ENCODE measurements around the gene CHST9.
"Not testable (repeated sequence)": the region's sequence is repeated elsewhere in the genome, so short reads cannot be mapped to it uniquely, and the experiment has no call there.

CHST9 gene

DNA sequence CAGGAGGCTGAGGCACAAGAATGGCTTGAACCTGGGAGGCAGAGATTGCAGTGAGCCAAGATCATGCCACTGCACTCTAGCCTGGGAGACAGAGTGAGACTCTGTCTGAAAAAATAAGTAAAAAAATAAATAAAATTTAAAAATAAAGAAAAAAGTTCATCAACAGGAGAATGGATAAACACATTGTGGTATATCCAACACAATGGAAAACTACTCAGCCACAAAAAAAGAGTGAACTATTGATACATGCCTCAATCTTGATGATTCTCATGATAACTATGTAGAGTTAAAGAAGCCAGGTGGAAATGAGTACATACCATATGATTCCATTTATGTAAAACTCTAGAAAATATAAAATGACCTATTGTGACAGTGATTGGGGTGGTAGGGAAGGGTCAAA, 195.3 kb downstream of the CHST9 start:
- Histone ChIP-seq H3K4me1 (ENCODE audit: control extremely low read depth in 1 of 4, control insufficient read depth in 4 of 4, insufficient read depth in 4 of 4, low read length in 3 of 4) (no peaks in the 10 kb centered on the region), H3K9me3 (ENCODE audit: control extremely low read depth in 1 of 5, control insufficient read depth in 4 of 5, insufficient read depth in 2 of 5, low read depth in 1 of 5, low read length in 4 of 5) (peaks cover 0 to 8% (median 0%) of the 10 kb centered on the region in 5 experiments), H3K4me3 (ENCODE audit: control insufficient read depth in 1 of 7, extremely low read depth in 1 of 7, insufficient read depth in 4 of 7, low read depth in 2 of 7, low read length in 6 of 7) (no peak overlapping the region), H3K36me3 (ENCODE audit: control insufficient read depth in 4 of 4, insufficient read depth in 4 of 4, low read length in 3 of 4) (no peaks in the 10 kb centered on the region), H3K27ac (ENCODE audit: insufficient read depth in 1 of 2, low read depth in 1 of 2, low read length in 2 of 2, poor library complexity in 1 of 2, severe bottlenecking in 2 of 2) (no peak overlapping the region), H3K27me3 (replicated peaks in 2 of 5; ENCODE audit: control insufficient read depth in 4 of 5, insufficient read depth in 5 of 5, low read length in 4 of 5) (peaks cover 0 to 1% (median 0%) of the 10 kb centered on the region in 5 experiments)
- POLR2A ChIA-PET: no interaction called here
- CTCF ChIA-PET: no interaction called here
- no peak for DNase-seq

DNA sequence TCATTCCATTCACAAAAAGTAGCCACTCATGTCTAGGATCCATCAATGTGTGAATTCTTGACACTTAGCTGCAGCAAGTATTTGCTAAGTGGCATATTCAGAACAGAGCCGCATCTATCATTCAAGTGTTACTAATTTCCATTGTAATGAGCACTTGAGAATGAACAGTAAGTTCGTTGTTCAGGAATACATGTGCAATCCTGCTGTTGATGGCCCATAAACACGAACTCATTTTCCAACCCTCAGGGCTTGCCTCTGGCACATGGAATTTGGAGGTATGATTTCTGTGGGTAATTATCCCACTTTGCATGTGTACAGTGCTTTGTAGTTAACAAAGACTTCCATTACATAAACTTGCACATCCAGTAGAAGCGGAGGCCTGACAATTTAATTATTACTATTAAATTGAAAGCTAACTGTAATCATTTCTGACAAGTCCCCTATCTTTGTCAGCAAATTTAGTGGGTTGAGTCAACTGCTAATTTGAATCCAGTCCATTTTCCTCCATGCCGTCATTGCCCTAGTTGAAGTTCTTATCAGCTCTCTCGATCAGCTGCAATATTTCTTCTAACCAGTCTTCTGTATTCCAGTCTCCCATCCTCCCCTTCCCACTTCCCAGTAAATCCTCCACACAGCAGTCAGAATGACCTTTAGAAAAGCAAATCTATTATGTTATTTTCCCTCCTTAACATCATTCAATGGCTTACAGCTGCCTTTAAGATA, 203.6 kb downstream of the CHST9 start:
- ChIA-PET CTCF (no interaction called here), POLR2A (no interaction called here)
- Histone ChIP-seq H3K27me3 (replicated peaks in 2 of 5; ENCODE audit: control insufficient read depth in 4 of 5, insufficient read depth in 5 of 5, low read length in 4 of 5) (peaks cover 0 to 3% (median 0%) of the 10 kb centered on the region in 5 experiments), H3K4me1 (ENCODE audit: control extremely low read depth in 1 of 4, control insufficient read depth in 4 of 4, insufficient read depth in 4 of 4, low read length in 3 of 4) (peaks cover 0 to under 1% (median 0%) of the 10 kb centered on the region in 4 experiments), H3K36me3 (ENCODE audit: control insufficient read depth in 4 of 4, insufficient read depth in 4 of 4, low read length in 3 of 4) (no peaks in the 10 kb centered on the region), H3K9me3 (ENCODE audit: control extremely low read depth in 1 of 5, control insufficient read depth in 4 of 5, insufficient read depth in 2 of 5, low read depth in 1 of 5, low read length in 4 of 5) (peaks cover 0 to 1% (median 0%) of the 10 kb centered on the region in 5 experiments), H3K4me3 (ENCODE audit: control insufficient read depth in 1 of 7, extremely low read depth in 1 of 7, insufficient read depth in 4 of 7, low read depth in 2 of 7, low read length in 6 of 7) (no peak overlapping the region), H3K27ac (ENCODE audit: insufficient read depth in 1 of 2, low read depth in 1 of 2, low read length in 2 of 2, poor library complexity in 1 of 2, severe bottlenecking in 2 of 2) (no peak overlapping the region)
- WGBS (ENCODE audit: insufficient coverage): 81% methylated on average over 3 of the region's 6 CpGs
- no peak for DNase-seq

DNA sequence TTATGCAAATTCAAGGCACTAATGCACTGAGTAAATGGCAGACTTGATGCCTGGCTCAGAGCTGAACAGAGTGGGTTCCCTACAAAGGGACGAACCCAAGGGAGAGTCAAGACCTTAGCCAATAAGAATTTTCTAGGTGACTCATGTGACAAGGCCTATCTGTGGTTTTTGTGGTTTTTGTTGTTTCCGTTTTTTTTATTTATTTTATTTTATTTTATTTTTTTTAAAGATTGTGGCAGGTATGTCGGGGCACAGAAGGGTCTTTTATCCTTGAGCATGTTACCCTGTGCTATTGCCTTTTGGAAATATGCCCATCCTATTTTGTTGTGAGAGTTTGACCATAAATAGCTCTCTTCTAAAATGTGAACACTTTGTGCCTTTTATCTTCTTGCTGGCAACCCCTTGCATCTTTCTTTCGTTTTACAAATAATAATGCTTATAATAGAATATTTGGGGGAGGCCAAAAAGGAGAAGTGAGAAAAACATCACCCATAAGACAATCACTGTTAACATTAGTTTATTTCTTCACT, 206.2 kb downstream of the CHST9 start:
- CTCF ChIA-PET: no interaction called here
- Histone ChIP-seq H3K4me3 (ENCODE audit: control insufficient read depth in 1 of 7, extremely low read depth in 1 of 7, insufficient read depth in 4 of 7, low read depth in 2 of 7, low read length in 6 of 7) (no peak overlapping the region), H3K36me3 (ENCODE audit: control insufficient read depth in 4 of 4, insufficient read depth in 4 of 4, low read length in 3 of 4) (no peaks in the 10 kb centered on the region), H3K4me1 (ENCODE audit: control extremely low read depth in 1 of 4, control insufficient read depth in 4 of 4, insufficient read depth in 4 of 4, low read length in 3 of 4) (peaks cover 0 to 4% (median 0%) of the 10 kb centered on the region in 4 experiments), H3K9me3 (ENCODE audit: control extremely low read depth in 1 of 5, control insufficient read depth in 4 of 5, insufficient read depth in 2 of 5, low read depth in 1 of 5, low read length in 4 of 5) (peaks cover 0 to 1% (median 0%) of the 10 kb centered on the region in 5 experiments), H3K27ac (ENCODE audit: insufficient read depth in 1 of 2, low read depth in 1 of 2, low read length in 2 of 2, poor library complexity in 1 of 2, severe bottlenecking in 2 of 2) (no peak overlapping the region), H3K27me3 (replicated peaks in 2 of 5; ENCODE audit: control insufficient read depth in 4 of 5, insufficient read depth in 5 of 5, low read length in 4 of 5) (no peaks in the 10 kb centered on the region)
- DNase-seq: peak in 2 of 3 donors; percentile 10 to 19
- POLR2A ChIA-PET: interaction anchor here (0.7 kb wide), 1 partner anchor 663 kb away, joined by 3 read pairs; no protein-coding TSS in a partner anchor
- 100% methylated on average over 2 of the region's 4 CpGs for WGBS (ENCODE audit: insufficient coverage)

DNA sequence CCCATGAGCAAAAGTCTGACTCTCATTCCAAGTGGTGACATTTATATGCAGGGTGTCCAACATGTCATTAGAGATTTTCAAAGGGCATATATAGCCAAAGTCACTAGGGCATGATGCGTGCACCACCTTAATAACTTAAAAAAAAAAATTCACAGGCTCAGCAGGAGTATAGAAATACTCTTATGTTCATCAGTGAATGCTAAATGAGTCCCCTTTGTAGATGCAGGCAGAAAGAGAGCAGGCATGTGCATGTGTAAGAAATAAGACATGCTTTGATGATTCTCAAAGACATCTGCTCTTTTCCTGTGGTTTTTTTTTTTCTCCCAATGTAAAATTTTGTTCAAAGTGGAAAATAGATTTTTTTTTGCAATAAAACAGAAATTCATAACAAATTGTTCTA, 207.3 kb downstream of the CHST9 start:
- no peak for DNase-seq
- Histone ChIP-seq H3K4me3 (ENCODE audit: control insufficient read depth in 1 of 7, extremely low read depth in 1 of 7, insufficient read depth in 4 of 7, low read depth in 2 of 7, low read length in 6 of 7) (no peak overlapping the region), H3K27me3 (replicated peaks in 2 of 5; ENCODE audit: control insufficient read depth in 4 of 5, insufficient read depth in 5 of 5, low read length in 4 of 5) (no peaks in the 10 kb centered on the region), H3K4me1 (ENCODE audit: control extremely low read depth in 1 of 4, control insufficient read depth in 4 of 4, insufficient read depth in 4 of 4, low read length in 3 of 4) (peaks cover 0 to 4% (median 0%) of the 10 kb centered on the region in 4 experiments), H3K36me3 (ENCODE audit: control insufficient read depth in 4 of 4, insufficient read depth in 4 of 4, low read length in 3 of 4) (no peaks in the 10 kb centered on the region), H3K9me3 (ENCODE audit: control extremely low read depth in 1 of 5, control insufficient read depth in 4 of 5, insufficient read depth in 2 of 5, low read depth in 1 of 5, low read length in 4 of 5) (peaks cover 0 to 1% (median 0%) of the 10 kb centered on the region in 5 experiments), H3K27ac (ENCODE audit: insufficient read depth in 1 of 2, low read depth in 1 of 2, low read length in 2 of 2, poor library complexity in 1 of 2, severe bottlenecking in 2 of 2) (no peak overlapping the region)
- ChIA-PET CTCF (interaction anchor here (1.5 kb wide), 1 partner anchor 11 kb away, joined by 4 read pairs; no protein-coding TSS in a partner anchor), POLR2A (no interaction called here)
- no CpG with 5 or more reads among the region's 1 CpG for WGBS (ENCODE audit: insufficient coverage)

DNA sequence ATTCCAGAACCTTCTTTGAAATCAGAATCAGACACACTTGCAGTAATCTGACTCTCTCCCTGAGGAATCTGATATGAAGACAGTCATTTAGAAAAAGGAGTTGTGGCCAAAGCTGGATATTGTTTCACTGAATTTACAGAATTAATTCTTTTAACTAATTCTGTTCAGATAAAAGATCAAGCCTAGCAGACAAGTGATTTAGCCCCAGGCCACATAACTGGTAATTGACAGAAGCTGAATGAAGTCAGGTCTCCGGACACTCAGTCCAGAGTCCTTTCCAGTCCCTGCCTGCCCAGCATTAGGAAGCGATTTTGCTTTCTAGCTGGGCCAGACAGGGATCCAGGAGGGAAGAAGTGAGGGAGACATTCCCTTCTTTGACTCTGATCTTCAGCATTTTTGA, 208.9 kb downstream of the CHST9 start:
- H3K27me3 ChIP-seq (replicated peaks in 2 of 5; ENCODE audit: control insufficient read depth in 4 of 5, insufficient read depth in 5 of 5, low read length in 4 of 5): no peaks in the 10 kb centered on the region
- DNase-seq: no peak
- CTCF ChIA-PET: interaction anchor here (1.5 kb wide), 1 partner anchor 9 kb away, joined by 4 read pairs; no protein-coding TSS in a partner anchor

DNA sequence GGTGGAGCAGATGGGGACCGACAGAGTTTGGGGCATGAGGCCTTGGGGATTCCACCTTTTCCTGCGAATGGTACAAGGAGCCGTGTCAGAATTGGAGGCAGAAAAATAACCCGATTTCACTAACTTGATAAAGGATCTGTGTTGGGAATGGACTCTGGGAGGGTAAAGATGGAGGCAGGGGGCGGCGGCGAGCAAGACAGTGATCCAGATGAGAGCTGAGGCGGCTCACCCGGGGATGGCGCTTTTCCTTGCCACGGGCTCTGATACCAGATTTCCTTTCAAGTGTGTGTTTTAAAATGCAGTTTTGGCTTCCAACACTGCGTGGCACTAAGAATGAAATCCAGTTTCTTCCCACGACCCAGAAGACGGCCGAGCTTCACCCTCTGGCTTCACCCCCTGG, 212.6 kb downstream of the CHST9 start:
- H3K9me3 ChIP-seq (ENCODE audit: control extremely low read depth in 1 of 5, control insufficient read depth in 4 of 5, insufficient read depth in 2 of 5, low read depth in 1 of 5, low read length in 4 of 5); H3K27ac ChIP-seq (ENCODE audit: insufficient read depth in 1 of 2, low read depth in 1 of 2, low read length in 2 of 2, poor library complexity in 1 of 2, severe bottlenecking in 2 of 2); H3K36me3 ChIP-seq (ENCODE audit: control insufficient read depth in 4 of 4, insufficient read depth in 4 of 4, low read length in 3 of 4); H3K4me3 ChIP-seq (ENCODE audit: control insufficient read depth in 1 of 7, extremely low read depth in 1 of 7, insufficient read depth in 4 of 7, low read depth in 2 of 7, low read length in 6 of 7); H3K27me3 ChIP-seq (replicated peaks in 2 of 5; ENCODE audit: control insufficient read depth in 4 of 5, insufficient read depth in 5 of 5, low read length in 4 of 5); DNase-seq; POLR2A ChIA-PET; H3K4me1 ChIP-seq (ENCODE audit: control extremely low read depth in 1 of 4, control insufficient read depth in 4 of 4, insufficient read depth in 4 of 4, low read length in 3 of 4): not testable (repeated sequence)
- 99% methylated on average over 15 of the region's 15 CpGs for WGBS (ENCODE audit: insufficient coverage)
- CTCF ChIA-PET: interaction anchor here (1.0 kb wide), 1 partner anchor 12 kb away, joined by 3 read pairs; no protein-coding TSS in a partner anchor

More for the DNA sequence above, 208.9 kb downstream of the CHST9 start:
- 85% methylated on average over 2 of the region's 2 CpGs for WGBS (ENCODE audit: insufficient coverage)
- Histone ChIP-seq H3K4me3 (ENCODE audit: control insufficient read depth in 1 of 7, extremely low read depth in 1 of 7, insufficient read depth in 4 of 7, low read depth in 2 of 7, low read length in 6 of 7) (no peak overlapping the region), H3K36me3 (ENCODE audit: control insufficient read depth in 4 of 4, insufficient read depth in 4 of 4, low read length in 3 of 4) (no peaks in the 10 kb centered on the region), H3K9me3 (ENCODE audit: control extremely low read depth in 1 of 5, control insufficient read depth in 4 of 5, insufficient read depth in 2 of 5, low read depth in 1 of 5, low read length in 4 of 5) (no peaks in the 10 kb centered on the region), H3K4me1 (ENCODE audit: control extremely low read depth in 1 of 4, control insufficient read depth in 4 of 4, insufficient read depth in 4 of 4, low read length in 3 of 4) (peaks cover 0 to 4% (median 0%) of the 10 kb centered on the region in 4 experiments), H3K27ac (ENCODE audit: insufficient read depth in 1 of 2, low read depth in 1 of 2, low read length in 2 of 2, poor library complexity in 1 of 2, severe bottlenecking in 2 of 2) (no peak overlapping the region)
- POLR2A ChIA-PET: no interaction called here

DNA sequence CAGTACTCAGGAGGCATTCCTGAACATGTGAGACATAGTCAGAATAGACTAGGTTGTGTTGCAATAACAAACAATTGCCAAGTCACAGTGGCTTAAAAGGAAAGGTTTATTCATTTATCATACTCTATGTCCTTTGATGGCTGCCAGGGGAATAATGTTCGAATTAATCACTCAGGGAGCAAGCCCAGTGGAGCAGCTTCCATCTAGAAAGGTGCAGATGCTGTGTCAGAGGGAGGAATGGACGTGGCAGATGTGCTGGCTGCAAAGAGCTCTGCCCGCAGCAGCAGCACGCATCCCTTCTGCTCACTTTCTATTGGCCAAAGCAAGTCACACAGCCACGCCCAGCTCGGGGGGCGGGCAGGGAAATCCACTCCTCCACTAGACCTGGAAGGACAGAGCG, 213.7 kb downstream of the CHST9 start:
- Histone ChIP-seq H3K27ac (ENCODE audit: insufficient read depth in 1 of 2, low read depth in 1 of 2, low read length in 2 of 2, poor library complexity in 1 of 2, severe bottlenecking in 2 of 2) (no peak overlapping the region), H3K27me3 (replicated peaks in 2 of 5; ENCODE audit: control insufficient read depth in 4 of 5, insufficient read depth in 5 of 5, low read length in 4 of 5) (no peaks in the 10 kb centered on the region), H3K4me1 (ENCODE audit: control extremely low read depth in 1 of 4, control insufficient read depth in 4 of 4, insufficient read depth in 4 of 4, low read length in 3 of 4) (peaks cover 0 to 2% (median 0%) of the 10 kb centered on the region in 4 experiments), H3K36me3 (ENCODE audit: control insufficient read depth in 4 of 4, insufficient read depth in 4 of 4, low read length in 3 of 4) (no peaks in the 10 kb centered on the region), H3K4me3 (ENCODE audit: control insufficient read depth in 1 of 7, extremely low read depth in 1 of 7, insufficient read depth in 4 of 7, low read depth in 2 of 7, low read length in 6 of 7) (no peak overlapping the region), H3K9me3 (ENCODE audit: control extremely low read depth in 1 of 5, control insufficient read depth in 4 of 5, insufficient read depth in 2 of 5, low read depth in 1 of 5, low read length in 4 of 5) (no peaks in the 10 kb centered on the region)
- 97% methylated on average over 6 of the region's 8 CpGs for WGBS (ENCODE audit: insufficient coverage)
- DNase-seq: no peak
- ChIA-PET CTCF (no interaction called here), POLR2A (no interaction called here)

Measured in common myeloid progenitor, CD34-positive (primary cell).